GM13976 (cell line): ENCODE results near the gene SOS2.
A peak's percentile ranks its signal among the peaks of the same experiment; 100 is the strongest.

Source experiments
- DNase-seq: peaks from one replicate; pipeline ENCODE4 v3.0.0; 2012; ENCODE audit warnings: low spot score
- in situ Hi-C: fragments of 300-500 bp; cut with MboI; formaldehyde crosslinking; loops from one replicate; pipeline ENCODE4 v1.12.0; 2022; ENCODE audit warnings: low sequenced_read_pairs, mixed read lengths, inconsistent platforms; ENCODE audit not compliant: unreplicated experiment
- TF ChIP-seq, protein P1 (sequence below): IDR thresholded peaks from 2 replicates; pipeline ENCODE4 v1.5.1; 2012; ENCODE audit warnings: borderline replicate concordance, mild to moderate bottlenecking; ENCODE audit not compliant: insufficient read depth; ENCODE audit errors: extremely low read depth, missing control alignments, control extremely low read depth

Gene SOS2

DNA sequence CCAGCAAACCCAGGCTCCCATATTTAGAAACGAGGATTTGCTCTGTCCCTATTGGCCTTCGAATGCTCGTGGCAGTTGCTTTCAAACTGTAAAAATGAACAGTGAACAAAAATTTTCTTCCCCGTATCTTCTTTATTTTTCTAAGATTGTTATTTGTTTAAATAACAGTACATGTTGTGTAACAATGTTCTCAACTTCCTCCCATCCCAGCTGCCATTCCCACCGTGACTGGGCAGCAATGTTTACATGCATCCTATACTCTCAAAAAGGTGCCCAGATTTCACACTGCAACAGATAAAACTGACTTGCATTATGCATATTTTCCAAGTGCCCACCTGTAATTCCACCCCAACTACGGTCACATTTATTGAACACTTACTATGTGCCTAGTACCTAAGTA is 127.8 kb downstream of the SOS2 start:
- in situ Hi-C loops = loop anchor here (25.0 kb wide), 1 partner anchor 466 kb away; the partner anchor contains the start of gene DNAAF2
- no peak for DNase-seq
- TF ChIP-seq, protein P1, sequence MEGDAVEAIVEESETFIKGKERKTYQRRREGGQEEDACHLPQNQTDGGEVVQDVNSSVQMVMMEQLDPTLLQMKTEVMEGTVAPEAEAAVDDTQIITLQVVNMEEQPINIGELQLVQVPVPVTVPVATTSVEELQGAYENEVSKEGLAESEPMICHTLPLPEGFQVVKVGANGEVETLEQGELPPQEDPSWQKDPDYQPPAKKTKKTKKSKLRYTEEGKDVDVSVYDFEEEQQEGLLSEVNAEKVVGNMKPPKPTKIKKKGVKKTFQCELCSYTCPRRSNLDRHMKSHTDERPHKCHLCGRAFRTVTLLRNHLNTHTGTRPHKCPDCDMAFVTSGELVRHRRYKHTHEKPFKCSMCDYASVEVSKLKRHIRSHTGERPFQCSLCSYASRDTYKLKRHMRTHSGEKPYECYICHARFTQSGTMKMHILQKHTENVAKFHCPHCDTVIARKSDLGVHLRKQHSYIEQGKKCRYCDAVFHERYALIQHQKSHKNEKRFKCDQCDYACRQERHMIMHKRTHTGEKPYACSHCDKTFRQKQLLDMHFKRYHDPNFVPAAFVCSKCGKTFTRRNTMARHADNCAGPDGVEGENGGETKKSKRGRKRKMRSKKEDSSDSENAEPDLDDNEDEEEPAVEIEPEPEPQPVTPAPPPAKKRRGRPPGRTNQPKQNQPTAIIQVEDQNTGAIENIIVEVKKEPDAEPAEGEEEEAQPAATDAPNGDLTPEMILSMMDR = no peak

DNA sequence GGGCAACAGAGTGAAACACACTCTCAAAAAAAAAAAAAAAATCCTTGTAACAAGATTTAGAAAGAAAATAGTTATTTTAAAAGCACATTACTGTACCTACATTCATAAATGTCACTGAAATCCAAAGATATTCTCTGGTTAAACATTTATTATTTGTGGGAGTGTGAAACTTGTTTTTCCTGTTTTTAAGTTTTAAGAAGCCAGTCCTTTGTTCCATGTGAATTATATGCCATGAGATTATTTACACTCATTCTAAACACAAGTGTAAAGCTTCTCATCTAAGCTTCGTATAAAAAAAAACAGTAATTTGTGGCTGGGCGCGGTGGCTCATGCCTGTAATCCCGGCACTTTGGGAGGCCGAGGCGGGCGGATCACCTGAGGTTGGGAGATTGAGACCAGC is 130.0 kb downstream of the SOS2 start:
- in situ Hi-C loops = loop anchor here (25.0 kb wide), 1 partner anchor 464 kb away; the partner anchor contains the start of gene DNAAF2
- no peak for DNase-seq
- TF ChIP-seq, protein P1 = no peak

DNA sequence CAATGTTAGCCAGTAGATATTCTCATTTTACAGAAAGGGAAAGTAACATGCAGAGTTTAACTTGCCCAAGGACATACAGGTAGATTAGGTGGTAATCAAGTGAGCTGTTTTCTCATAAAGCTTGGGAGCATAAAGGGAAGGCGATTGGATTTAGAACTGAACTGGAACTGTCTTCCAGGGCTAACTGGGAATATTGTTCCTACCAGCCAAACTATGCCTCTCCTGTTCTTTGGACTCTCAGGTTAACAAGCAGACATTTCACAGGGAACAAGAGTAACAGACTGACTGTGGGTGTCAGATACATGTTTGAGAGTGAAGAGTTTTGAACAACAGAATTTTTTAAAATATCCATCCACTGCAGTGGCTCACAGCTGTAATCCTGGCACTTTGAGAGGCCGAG is 130.6 kb downstream of the SOS2 start:
- TF ChIP-seq, protein P1 = no peak
- DNase-seq = no peak
- in situ Hi-C loops = loop anchor here (25.0 kb wide), 1 partner anchor 464 kb away; the partner anchor contains the start of gene DNAAF2

DNA sequence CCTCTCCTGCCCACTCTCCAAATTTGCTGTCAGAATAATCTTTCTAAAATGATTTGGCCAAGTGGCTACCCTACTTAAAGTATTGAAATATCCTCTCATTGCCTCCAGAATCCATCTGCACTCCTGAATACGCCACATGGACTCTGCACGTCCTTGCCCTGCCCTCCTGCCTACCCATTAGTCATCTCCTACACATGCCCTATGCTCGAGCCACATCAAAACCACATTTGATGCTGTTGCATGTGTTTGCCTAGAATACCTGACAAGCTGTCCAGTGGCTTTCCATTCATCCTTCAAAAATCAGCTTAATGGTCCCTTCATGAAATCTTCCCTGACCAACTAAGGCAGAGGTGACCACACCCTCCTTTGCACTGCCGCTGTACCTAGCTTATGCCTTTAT is 132.0 kb downstream of the SOS2 start:
- DNase-seq = no peak
- in situ Hi-C loops = loop anchor here (10.0 kb wide), 1 partner anchor 235 kb away; no protein-coding TSS in a partner anchor
- TF ChIP-seq, protein P1 = no peak

DNA sequence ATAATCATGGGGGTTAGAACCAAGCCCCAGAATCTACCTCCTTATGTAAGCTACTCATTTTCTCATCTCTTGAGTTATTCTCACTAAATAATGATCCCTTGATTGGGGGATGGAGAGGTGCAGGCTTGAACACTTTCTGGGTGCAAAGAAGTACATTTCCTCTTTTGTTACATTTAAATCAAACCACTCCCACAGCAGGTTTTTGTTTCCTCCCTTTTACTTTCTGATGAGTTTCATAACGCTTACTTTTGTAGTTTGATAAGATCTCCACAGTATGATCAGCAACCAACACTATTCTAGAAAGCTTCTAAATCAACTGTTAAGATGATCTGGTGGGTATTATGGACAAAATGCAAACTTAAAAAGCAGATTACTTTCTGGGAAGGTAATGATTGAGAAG is 135.5 kb downstream of the SOS2 start:
- in situ Hi-C loops = loop anchor here (10.0 kb wide), 1 partner anchor 231 kb away; no protein-coding TSS in a partner anchor
- TF ChIP-seq, protein P1 = no peak
- DNase-seq = peak; percentile 40

DNA sequence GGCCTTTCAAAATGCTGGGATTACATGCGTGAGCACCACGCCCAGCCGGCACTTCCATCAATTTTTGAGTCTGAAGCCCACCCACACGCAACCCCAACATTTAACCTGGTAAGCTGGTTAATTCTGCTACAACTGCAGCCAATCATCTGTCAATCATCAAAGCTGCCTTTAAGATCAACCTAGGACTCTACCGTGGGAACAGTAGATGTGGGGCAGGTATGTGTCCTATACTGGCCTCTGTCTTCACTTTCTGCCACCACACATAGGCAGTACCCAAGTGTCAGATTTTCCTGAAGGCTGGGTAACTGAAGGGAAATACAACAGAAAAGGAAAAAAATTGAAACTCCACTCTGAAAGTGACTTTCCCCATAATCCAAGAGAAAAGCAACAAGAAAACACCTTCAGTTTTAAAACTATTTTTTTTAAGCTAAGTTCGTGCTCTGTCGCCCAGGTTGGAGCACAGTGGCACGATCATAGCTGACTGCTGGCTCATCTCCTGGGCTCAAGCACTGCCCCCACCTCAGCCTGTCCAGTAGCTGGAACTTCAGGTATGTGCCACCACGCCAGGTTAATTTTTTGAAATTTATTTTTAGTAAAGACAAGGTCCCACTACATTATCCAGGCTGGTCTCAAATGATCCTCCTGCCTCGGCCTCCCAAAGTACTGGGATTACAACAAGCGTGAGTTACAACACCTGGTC is 137.2 kb downstream of the SOS2 start:
- no peak for DNase-seq
- in situ Hi-C loops = loop anchor here (10.0 kb wide), 1 partner anchor 229 kb away; no protein-coding TSS in a partner anchor
- TF ChIP-seq, protein P1 = no peak
